K562 (cell line): ENCODE results near the gene PELI3. TPM values are rescaled to one million over a fixed set of nuclear protein-coding genes. Genes with fewer than 3 reads are reported as not detected.
A peak's percentile ranks its signal among the peaks of the same experiment; 100 is the strongest.

ENCODE experiments used
- BCL6 ChIP-seq: fragments of 250-450 bp; sonication (Bioruptor Pico); IDR thresholded peaks from 2 replicates; pipeline ENCODE4 v1.4.0; 2020
- C11orf30 ChIP-seq: fragments of 450-650 bp; IDR thresholded peaks from 2 replicates; pipeline ENCODE4 v1.6.1; 2016; ENCODE audit warnings: low read depth, mild to moderate bottlenecking
- CREB3L1 ChIP-seq: fragments of 450-650 bp; IDR thresholded peaks from 2 replicates; pipeline ENCODE4 v1.6.1; 2014; ENCODE audit warnings: low read depth, mild to moderate bottlenecking, moderate library complexity, borderline replicate concordance
- DLX4 ChIP-seq: fragments of 250-450 bp; sonication (Bioruptor Pico); IDR thresholded peaks from 2 replicates; pipeline ENCODE4 v1.6.1; 2021; ENCODE audit warnings: mild to moderate bottlenecking
- ERF ChIP-seq: fragments of 450-650 bp; formaldehyde crosslinking; IDR thresholded peaks from 2 replicates; pipeline ENCODE4 v1.4.0; 2020; ENCODE audit warnings: mild to moderate bottlenecking, mixed read lengths
- ESRRA ChIP-seq: fragments of 450-650 bp; IDR thresholded peaks from 2 replicates; pipeline ENCODE4 v1.6.1; 2014; ENCODE audit warnings: low read depth, mild to moderate bottlenecking, moderate library complexity, borderline replicate concordance
- FOXA3 ChIP-seq, 2 experiments: fragments of 450-650 bp in 1 of 2; sonication (generic) in 1 of 2; formaldehyde crosslinking; IDR thresholded peaks in 1 of 2; conservative IDR thresholded peaks in 1 of 2; 2 replicates each; pipeline versions ENCODE4 v1.4.0 to v1.8.0; 2020 to 2022; ENCODE audit warnings: mild to moderate bottlenecking in 2 of 2, missing genetic modification reagents in 1 of 2
- GABPB2 ChIP-seq: fragments of 250-450 bp; sonication (Bioruptor Pico); conservative IDR thresholded peaks from 2 replicates; pipeline ENCODE4 v1.5.1; 2021; ENCODE audit warnings: mild to moderate bottlenecking
- HDAC2 ChIP-seq: fragments of 450-650 bp; IDR thresholded peaks from 2 replicates; pipeline ENCODE4 v1.6.1; 2016; ENCODE audit warnings: mild to moderate bottlenecking
- MTA2 ChIP-seq: fragments of 450-650 bp; IDR thresholded peaks from 2 replicates; pipeline ENCODE4 v1.6.1; 2016; ENCODE audit warnings: low read depth
- NFE2 ChIP-seq: IDR thresholded peaks from 2 replicates; pipeline ENCODE4 v1.6.1; 2014; ENCODE audit warnings: antibody characterized with exemption, low read depth
- PBX2 ChIP-seq, 2 experiments: IDR thresholded peaks in 1 of 2; conservative IDR thresholded peaks in 1 of 2; 2 replicates each; pipeline ENCODE4 v1.6.1; 2016; ENCODE audit warnings: low read depth in 2 of 2, mild to moderate bottlenecking in 1 of 2, missing compliant biosample characterization in 1 of 2, missing genetic modification characterization in 1 of 2, moderate library complexity in 1 of 2
- PHB ChIP-seq: fragments of 250-450 bp; sonication (Bioruptor Pico); IDR thresholded peaks from 2 replicates; pipeline ENCODE4 v1.5.0; 2021
- PPARD ChIP-seq: fragments of 250-450 bp; sonication (Bioruptor Pico); IDR thresholded peaks from 2 replicates; pipeline ENCODE4 v1.8.0; 2022; ENCODE audit warnings: inconsistent platforms, mild to moderate bottlenecking, moderate library complexity
- ZBTB2 ChIP-seq: fragments of 450-650 bp; IDR thresholded peaks from 2 replicates; pipeline ENCODE4 v1.6.1; 2016; ENCODE audit warnings: antibody characterized with exemption
- ZNF175 ChIP-seq: fragments of 200-800 bp; sonication (Bioruptor generic); IDR thresholded peaks from 2 replicates; pipeline ENCODE4 v1.6.1; 2016; ENCODE audit warnings: low read depth, mild to moderate bottlenecking, missing genetic modification characterization, missing compliant biosample characterization
- ZNF263 ChIP-seq: sonication (generic); formaldehyde crosslinking; IDR thresholded peaks from 2 replicates; pipeline ENCODE4 v1.8.0; 2022; ENCODE audit warnings: mild to moderate bottlenecking, missing genetic modification reagents, borderline replicate concordance
- polyA plus RNA-seq, 8 experiments: library from polyadenylated mRNA; depleted of rRNA in 4 of 8; stranded (reverse) in 5 of 8; unstranded in 3 of 8; fragments of >200 nt; fragmentation: Nextera tagmentation in 2 of 8; fragmentation: Illumina TruSeq in 1 of 8; extraction: Ambion mirVana in 2 of 8; extraction: Trizol in 1 of 8; gene quantifications; 2 replicates each; pipeline versions ENCODE4 v1.2.1 to v1.2.3, GENCODE V29; 2011 to 2014; ENCODE audit warnings: inconsistent platforms in 1 of 8, missing spikeins in 1 of 8
- total RNA-seq, 7 experiments: library from RNA; depleted of rRNA in 6 of 7; stranded (reverse); fragments of >200 nt in 6 of 7; fragmentation: Illumina TruSeq in 2 of 7; extraction: Trizol in 2 of 7; gene quantifications; 2 replicates each; pipeline versions ENCODE4 v1.2.1 to v1.2.3, GENCODE V29; 2011 to 2021; ENCODE audit warnings: low replicate concordance in 1 of 7

Gene PELI3
- total and polyA plus RNA-seq, 9 of the 15 experiments (the other 6 are each of a cell fraction or from before 2014, with no cell fraction given), result 0.17 to 4.2 (median 1.9) TPM

- TF ChIP-seq GABPB2 (no peak), NFE2 (no peak), C11orf30 (peak; percentile 97), CREB3L1 (no peak), MTA2 (no peak), FOXA3 (CRISPR knock-in tag; conservative IDR thresholded peaks at IDR 0.05 in 1 of 2, IDR thresholded peaks at IDR 0.05 in 1 of 2) (peak in 1 of 2 experiments; percentile 56; a peak in 1 of 4 replicates), ERF (no peak), PPARD (CRISPR knock-in tag) (no peak), ESRRA (peak; percentile 61; the same call in 1 of the 2 replicates), ZNF175 (CRISPR knock-in tag) (no peak), HDAC2 (peak; percentile 56; the same call in 1 of the 2 replicates), ZBTB2 (no peak), ZNF263 (CRISPR knock-in tag) (no peak), DLX4 (no peak), PBX2 (CRISPR knock-in tag; IDR thresholded peaks at IDR 0.05; ENCODE audit: low read depth) (no peak), PBX2 (tag; conservative IDR thresholded peaks at IDR 0.05; ENCODE audit: low read depth) (no peak), BCL6 (CRISPR knock-in tag) (no peak), PHB (CRISPR knock-in tag) (no peak)
Measured at GRCh38 chr11:66510271-66510989, 43.7 kb downstream of the PELI3 start, which contains the start of gene BBS1 (continued).
